HepG2 (cell line): Measurements from ENCODE around the gene ARMH2. TPM values are rescaled to one million over a fixed set of nuclear protein-coding genes. Genes with fewer than 3 reads are reported as not detected.

Source experiments
- CTCF ChIP-seq: sonication (generic); formaldehyde crosslinking; IDR thresholded peaks from 2 replicates; pipeline ENCODE4 v1.5.0; 2020; ENCODE audit warnings: mild to moderate bottlenecking, missing genetic modification reagents, moderate library complexity
- DBP ChIP-seq: sonication (generic); formaldehyde crosslinking; IDR thresholded peaks from 2 replicates; pipeline ENCODE4 v1.4.0; 2020; ENCODE audit warnings: missing genetic modification reagents; ENCODE audit errors: not compliant biosample characterization
- EP300 ChIP-seq, 3 experiments: sonication (generic) in 1 of 3; formaldehyde crosslinking in 1 of 3; IDR thresholded peaks; 2 replicates each; pipeline versions ENCODE4 v1.5.1 to v1.6.1; 2011 to 2020; ENCODE audit warnings: low read depth in 2 of 3, low read length in 2 of 3, borderline replicate concordance in 1 of 3, improper control_type of control experiment in 1 of 3, mild to moderate bottlenecking in 1 of 3, missing genetic modification reagents in 1 of 3, moderate library complexity in 1 of 3
- FOXP4 ChIP-seq: sonication (generic); formaldehyde crosslinking; IDR thresholded peaks from 2 replicates; pipeline ENCODE4 v1.4.0; 2020; ENCODE audit warnings: missing genetic modification reagents
- GATAD2A ChIP-seq: IDR thresholded peaks from 2 replicates; pipeline ENCODE4 v1.6.1; 2016
- GZF1 ChIP-seq: sonication (generic); formaldehyde crosslinking; IDR thresholded peaks from 2 replicates; pipeline ENCODE4 v1.5.1; 2020; ENCODE audit warnings: mild to moderate bottlenecking, missing genetic modification reagents
- KAT2B ChIP-seq: fragments of 150-350 bp; IDR thresholded peaks from 2 replicates; pipeline ENCODE4 v1.6.1; 2014; ENCODE audit warnings: low read depth, low read length, borderline replicate concordance
- MAX ChIP-seq: IDR thresholded peaks from 2 replicates; pipeline ENCODE4 v1.6.1; 2012; ENCODE audit warnings: inconsistent platforms
- MLXIP ChIP-seq: sonication (generic); formaldehyde crosslinking; IDR thresholded peaks from 2 replicates; pipeline ENCODE4 v1.9.0; 2021; ENCODE audit warnings: missing genetic modification reagents, borderline replicate concordance
- MTF2 ChIP-seq: sonication (generic); formaldehyde crosslinking; IDR thresholded peaks from 2 replicates; pipeline ENCODE4 v1.5.0; 2020; ENCODE audit warnings: missing genetic modification reagents, borderline replicate concordance
- NR0B2 ChIP-seq: sonication (generic); formaldehyde crosslinking; IDR thresholded peaks from 2 replicates; pipeline ENCODE4 v1.4.0; 2020; ENCODE audit warnings: mild to moderate bottlenecking, missing genetic modification reagents
- NR2F6 ChIP-seq, 2 experiments: IDR thresholded peaks; 2 replicates each; pipeline ENCODE4 v1.6.1; 2016; ENCODE audit warnings: antibody characterized with exemption in 1 of 2, mild to moderate bottlenecking in 1 of 2
- SALL1 ChIP-seq: sonication (generic); formaldehyde crosslinking; IDR thresholded peaks from 2 replicates; pipeline ENCODE4 v1.8.0; 2022; ENCODE audit warnings: mild to moderate bottlenecking, missing genetic modification reagents
- SALL2 ChIP-seq: sonication (generic); formaldehyde crosslinking; IDR thresholded peaks from 2 replicates; pipeline ENCODE4 v1.8.1; 2023; ENCODE audit warnings: mild to moderate bottlenecking, missing genetic modification reagents, inconsistent platforms
- SKI ChIP-seq: fragments of 450-650 bp; IDR thresholded peaks from one replicate; pipeline ENCODE4 v1.6.1; 2018; ENCODE audit warnings: mild to moderate bottlenecking; ENCODE audit not compliant: partially characterized antibody
- SMAD9 ChIP-seq: sonication (generic); formaldehyde crosslinking; IDR thresholded peaks from 2 replicates; pipeline ENCODE4 v1.5.1; 2020; ENCODE audit warnings: mild to moderate bottlenecking, missing genetic modification reagents
- ZNF143 ChIP-seq: sonication (generic); formaldehyde crosslinking; IDR thresholded peaks from 2 replicates; pipeline ENCODE4 v1.4.0; 2020; ENCODE audit warnings: missing genetic modification reagents
- ZNF292 ChIP-seq: sonication (generic); formaldehyde crosslinking; IDR thresholded peaks from 2 replicates; pipeline ENCODE4 v1.8.1; 2022; ENCODE audit warnings: mild to moderate bottlenecking, low read depth, missing genetic modification reagents, borderline replicate concordance
- ZNF3 ChIP-seq: IDR thresholded peaks from 2 replicates; pipeline ENCODE4 v1.7.0; 2017; ENCODE audit warnings: inconsistent platforms
- ZNF441 ChIP-seq: sonication (generic); formaldehyde crosslinking; IDR thresholded peaks from 2 replicates; pipeline ENCODE4 v1.7.0; 2021; ENCODE audit warnings: missing genetic modification reagents, borderline replicate concordance
- ZNF850 ChIP-seq: sonication (generic); formaldehyde crosslinking; conservative IDR thresholded peaks from 2 replicates; pipeline ENCODE4 v1.9.0; 2021; ENCODE audit warnings: mild to moderate bottlenecking, missing genetic modification reagents
- ZSCAN9 ChIP-seq: IDR thresholded peaks from 2 replicates; pipeline ENCODE4 v1.6.1; 2016; ENCODE audit warnings: borderline replicate concordance
- polyA plus RNA-seq, 8 experiments: library from polyadenylated mRNA; depleted of rRNA in 3 of 8; stranded (reverse) in 7 of 8; unstranded in 1 of 8; fragments of >200 nt; fragmentation: Illumina TruSeq in 4 of 8; extraction: Trizol in 4 of 8; gene quantifications; 2 replicates each; pipeline versions ENCODE4 v1.2.1 to v1.2.3, GENCODE V29; 2011 to 2016; ENCODE audit warnings: low read depth in 4 of 8, missing spikeins in 1 of 8, mixed read lengths in 1 of 8; ENCODE audit not compliant: insufficient read depth in 1 of 8
- total RNA-seq, 5 experiments: library from RNA; depleted of rRNA; stranded (reverse); fragments of >200 nt; fragmentation: Illumina TruSeq; extraction: Trizol; gene quantifications; 2 replicates each; pipeline ENCODE4 v1.2.3, GENCODE V29; 2016; ENCODE audit warnings: low read depth in 1 of 5

The ARMH2 gene
- total and polyA plus RNA-seq, 2 of the 13 experiments (the other 11 are each of a cell fraction or from before 2014, with no cell fraction given), result not detected

GRCh38 chr6:24825130-24825630 is 26.5 kb upstream of the ARMH2 start (continued):
- TF ChIP-seq NR2F6 (IDR thresholded peaks at IDR 0.05) (no peak), NR2F6 (CRISPR knock-in tag; IDR thresholded peaks at IDR 0.05) (peak; percentile 47; the same call in 1 of the 2 replicates), ZNF143 (peak; percentile 72), MTF2 (CRISPR knock-in tag) (no peak), SKI (no peak), MLXIP (CRISPR knock-in tag) (no peak), ZNF3 (CRISPR knock-in tag) (no peak), NR0B2 (CRISPR knock-in tag) (no peak), FOXP4 (CRISPR knock-in tag) (no peak), CTCF (CRISPR knock-in tag) (no peak), ZNF441 (CRISPR knock-in tag) (no peak), ZSCAN9 (CRISPR knock-in tag) (no peak), SMAD9 (no peak), MAX (0 out of 2 replicates have a peak, but pooled peaks have one; percentile 27), EP300 (IDR thresholded peaks at IDR 0.05; ENCODE audit: low read depth in 2 of 2, low read length in 2 of 2) (no peak), EP300 (CRISPR knock-in tag; IDR thresholded peaks at IDR 0.05; ENCODE audit: borderline replicate concordance) (no peak), ZNF850 (CRISPR knock-in tag) (no peak), GATAD2A (peak; percentile 53; the same call in 1 of the 2 replicates), SALL1 (CRISPR knock-in tag) (0 out of 2 replicates have a peak, but pooled peaks have one; percentile 29), ZNF292 (CRISPR knock-in tag) (peak; percentile 43; the same call in 1 of the 2 replicates), GZF1 (CRISPR knock-in tag) (no peak), SALL2 (CRISPR knock-in tag) (no peak), DBP (CRISPR knock-in tag) (no peak), KAT2B (no peak)
